Neuronal stem cell (in vitro differentiated cells): ENCODE results near the gene ADCY6.

Experiments used
- DNase-seq: peaks from one replicate; pipeline ENCODE4 v3.0.0-alpha.2; 2013; ENCODE audit warnings: low spot score
- H2AFZ ChIP-seq: one replicate; pipeline ENCODE4 v1.6.1; 2013; ENCODE audit warnings: mild to moderate bottlenecking, low read length, inconsistent platforms
- H2AK5ac ChIP-seq: 2 replicates; pipeline ENCODE4 v1.6.1; 2013; ENCODE audit warnings: low read depth, mild to moderate bottlenecking, inconsistent platforms, low read length, moderate library complexity, mixed read lengths
- H2BK120ac ChIP-seq: 2 replicates; pipeline ENCODE4 v1.6.1; 2013; ENCODE audit warnings: low read depth, mild to moderate bottlenecking, inconsistent platforms, low read length, moderate library complexity, mixed read lengths
- H2BK12ac ChIP-seq: one replicate; pipeline ENCODE4 v1.6.1; 2013; ENCODE audit warnings: low read length, inconsistent platforms
- H2BK15ac ChIP-seq: 2 replicates; pipeline ENCODE4 v1.6.1; 2013; ENCODE audit warnings: mild to moderate bottlenecking, low read length, inconsistent platforms, mixed read lengths
- H2BK5ac ChIP-seq: one replicate; pipeline ENCODE4 v1.6.1; 2013; ENCODE audit warnings: inconsistent platforms, mild to moderate bottlenecking, low read length, moderate library complexity
- H3K14ac ChIP-seq: one replicate; pipeline ENCODE4 v1.6.1; 2013; ENCODE audit warnings: low read length, inconsistent platforms
- H3K18ac ChIP-seq: 2 replicates; pipeline ENCODE4 v1.6.1; 2013; ENCODE audit warnings: low read length, inconsistent platforms
- H3K23ac ChIP-seq: 2 replicates; pipeline ENCODE4 v1.6.1; 2013; ENCODE audit warnings: low read depth, mild to moderate bottlenecking, mixed read lengths, low read length, inconsistent platforms; ENCODE audit not compliant: poor library complexity
- H3K27ac ChIP-seq: replicated peaks from 3 replicates; pipeline ENCODE4 v1.5.1; 2013; ENCODE audit warnings: low read length, inconsistent platforms
- H3K27me3 ChIP-seq, 3 experiments: 2 replicates each; pipeline ENCODE4 v1.6.1; 2013; ENCODE audit warnings: low read length in 3 of 3, mild to moderate bottlenecking in 2 of 3, inconsistent platforms in 1 of 3, low read depth in 1 of 3, mixed read lengths in 1 of 3, moderate library complexity in 1 of 3; ENCODE audit not compliant: control insufficient read depth in 3 of 3, insufficient read depth in 3 of 3
- H3K36me3 ChIP-seq, 2 donors: replicated peaks in 1 of 2; 2 replicates each; pipeline ENCODE4 v1.6.1; 2013; ENCODE audit warnings: low read length in 2 of 2; ENCODE audit not compliant: control insufficient read depth in 2 of 2, insufficient read depth in 2 of 2
- H3K4ac ChIP-seq: 2 replicates; pipeline ENCODE4 v1.6.1; 2013; ENCODE audit warnings: inconsistent platforms, mild to moderate bottlenecking, low read length, moderate library complexity
- H3K4me1 ChIP-seq, 2 donors: 1 replicate in 1 of 2; 2 replicates in 1 of 2; pipeline ENCODE4 v1.6.1; 2013; ENCODE audit warnings: low read length in 2 of 2, low read depth in 1 of 2; ENCODE audit not compliant: control insufficient read depth in 2 of 2, insufficient read depth in 1 of 2
- H3K4me2 ChIP-seq: one replicate; pipeline ENCODE4 v1.6.1; 2013; ENCODE audit warnings: mild to moderate bottlenecking, low read length, inconsistent platforms; ENCODE audit not compliant: insufficient read depth, poor library complexity, severe bottlenecking
- H3K4me3 ChIP-seq, 2 donors: 2 replicates each; pipeline ENCODE4 v1.5.1; 2013; ENCODE audit warnings: low read length in 2 of 2, mild to moderate bottlenecking in 2 of 2, inconsistent platforms in 1 of 2, moderate library complexity in 1 of 2
- H3K79me1 ChIP-seq: one replicate; pipeline ENCODE4 v1.6.1; 2013; ENCODE audit warnings: low read depth, mild to moderate bottlenecking, inconsistent platforms, low read length, moderate library complexity
- H3K9ac ChIP-seq: one replicate; pipeline ENCODE4 v1.6.1; 2013; ENCODE audit warnings: mild to moderate bottlenecking, low read depth, low read length, inconsistent platforms; ENCODE audit not compliant: poor library complexity
- H3K9me3 ChIP-seq, 2 donors: replicated peaks in 1 of 2; 2 replicates each; pipeline versions ENCODE3 to v1.6.1; 2013; ENCODE audit warnings: low read length in 2 of 2, mild to moderate bottlenecking in 2 of 2, inconsistent platforms in 1 of 2, low read depth in 1 of 2, mixed read lengths in 1 of 2, moderate library complexity in 1 of 2; ENCODE audit not compliant: control insufficient read depth in 2 of 2, insufficient read depth in 1 of 2
- H4K8ac ChIP-seq: one replicate; pipeline ENCODE4 v1.6.1; 2013; ENCODE audit warnings: low read depth, mild to moderate bottlenecking, inconsistent platforms, low read length, moderate library complexity
- H4K91ac ChIP-seq: one replicate; pipeline ENCODE4 v1.6.1; 2013; ENCODE audit warnings: low read length, low read depth, mild to moderate bottlenecking, inconsistent platforms; ENCODE audit not compliant: poor library complexity
- WGBS, 2 donors: extraction: QIAGEN DNeasy Blood & Tissue Kit; methylation state at CpG; one replicate each; pipeline ENCODE4 v1.1.7; 2013; ENCODE audit warnings: missing lambda C conversion rate in 2 of 2, mixed read lengths in 1 of 2; ENCODE audit not compliant: insufficient read length in 2 of 2, insufficient replicate concordance in 1 of 2; ENCODE audit errors: extremely low coverage in 2 of 2; 5-methylcytosine and 5-hydroxymethylcytosine counted together

Gene ADCY6

GRCh38 chr12:48794870-48795269 lies 6.0 kb upstream of the ADCY6 start:
- Histone ChIP-seq H3K18ac (no peak overlapping the region), H3K4me2 (no peak overlapping the region), H3K9me3 (no peaks in the 10 kb centered on the region), H2BK120ac (no peak overlapping the region), H4K8ac (no peak overlapping the region), H3K4ac (no peak overlapping the region), H2BK15ac (no peak overlapping the region), H3K27me3 (no peaks in the 10 kb centered on the region), H2BK5ac (no peak overlapping the region), H2BK12ac (no peak overlapping the region), H2AFZ (no peak overlapping the region), H3K27ac (no peak overlapping the region), H3K23ac (no peak overlapping the region), H2AK5ac (no peak overlapping the region), H4K91ac (no peak overlapping the region), H3K4me3 (no peak overlapping the region), H3K4me1 (peaks cover 3 to 4% of the 10 kb centered on the region in 2 donors), H3K79me1 (no peaks in the 10 kb centered on the region), H3K36me3 (no peaks in the 10 kb centered on the region), H3K14ac (no peak overlapping the region), H3K9ac (no peak overlapping the region)
- no CpG with 5 or more reads among the region's 3 CpGs for WGBS, 2 donors
- DNase-seq = no peak

GRCh38 chr12:48793696-48794095 lies 4.8 kb upstream of the ADCY6 start:
- Histone ChIP-seq H2BK5ac (no peak overlapping the region), H2AFZ (no peak overlapping the region), H4K91ac (no peak overlapping the region), H3K23ac (no peak overlapping the region), H3K14ac (no peak overlapping the region), H3K9ac (no peak overlapping the region), H3K4me1 (peaks cover 5 to 6% of the 10 kb centered on the region in 2 donors), H2BK15ac (no peak overlapping the region), H3K36me3 (no peaks in the 10 kb centered on the region), H2AK5ac (no peak overlapping the region), H3K18ac (no peak overlapping the region), H3K9me3 (no peaks in the 10 kb centered on the region), H4K8ac (no peak overlapping the region), H3K4me2 (no peak overlapping the region), H3K4me3 (no peak overlapping the region), H3K27ac (no peak overlapping the region), H3K27me3 (no peaks in the 10 kb centered on the region), H2BK12ac (no peak overlapping the region), H3K4ac (no peak overlapping the region), H2BK120ac (no peak overlapping the region), H3K79me1 (no peaks in the 10 kb centered on the region)
- no peak for DNase-seq
- no CpG with 5 or more reads among the region's 3 CpGs for WGBS, 2 donors

- H3K4me1 ChIP-seq = peaks cover 13 to 16% of the 10 kb centered on the region in 2 donors
- peak overlapping the region; percentile 98 for H2BK5ac ChIP-seq
- no peaks in the 10 kb centered on the region for H3K27me3 ChIP-seq
- WGBS, 2 donors = no CpG with 5 or more reads among the region's 4 CpGs
- H2BK12ac ChIP-seq = no peak overlapping the region
- H3K4me3 ChIP-seq = peak overlapping the region; percentile 64 to 86
- H3K14ac ChIP-seq = no peak overlapping the region
- H3K4me2 ChIP-seq = peak overlapping the region; percentile 87
- no peaks in the 10 kb centered on the region for H3K36me3 ChIP-seq
- peak overlapping the region; percentile 99 for H2AFZ ChIP-seq
- H2BK120ac ChIP-seq = peak overlapping the region; percentile 68
- H3K23ac ChIP-seq = no peak overlapping the region
- H2AK5ac ChIP-seq = no peak overlapping the region
- no peak overlapping the region for H3K4ac ChIP-seq
- H3K9ac ChIP-seq = no peak overlapping the region
- H4K91ac ChIP-seq = no peak overlapping the region
- H3K18ac ChIP-seq = peak overlapping the region; percentile 31
- no peak for DNase-seq
- H3K27ac ChIP-seq = peak overlapping the region; percentile 75
- H3K79me1 ChIP-seq = peaks cover 11% of the 10 kb centered on the region
- H2BK15ac ChIP-seq = no peak overlapping the region
- H3K9me3 ChIP-seq = no peaks in the 10 kb centered on the region
- H4K8ac ChIP-seq = no peak overlapping the region
Measured at GRCh38 chr12:48789858-48790326, 1.0 kb upstream of the ADCY6 start.

- Histone ChIP-seq H2BK120ac (peak overlapping the region; percentile 88), H3K27me3 (no peaks in the 10 kb centered on the region), H3K79me1 (peaks cover 12% of the 10 kb centered on the region), H3K4me3 (peak overlapping the region; percentile 86 to 99), H3K27ac (peak overlapping the region; percentile 75), H2AK5ac (peak overlapping the region; percentile 94), H3K4me1 (peaks cover 13 to 16% of the 10 kb centered on the region in 2 donors), H3K18ac (peak overlapping the region; percentile 99), H2BK15ac (peak overlapping the region; percentile 93), H2AFZ (peak overlapping the region; percentile 99), H3K4me2 (peak overlapping the region; percentile 87), H3K14ac (peak overlapping the region; percentile 63), H4K91ac (no peak overlapping the region), H2BK12ac (peak overlapping the region; percentile 96), H3K9me3 (no peaks in the 10 kb centered on the region), H3K36me3 (peaks cover 0 to 2% of the 10 kb centered on the region in 2 donors), H3K9ac (peak overlapping the region; percentile 94), H4K8ac (no peak overlapping the region), H3K23ac (peak overlapping the region; percentile 92), H2BK5ac (peak overlapping the region; percentile 98), H3K4ac (peak overlapping the region; percentile 69)
- DNase-seq = no peak
- WGBS, 2 donors = no CpG with 5 or more reads among the region's 25 CpGs
Measured at GRCh38 chr12:48788524-48788853, 400 bp downstream of the ADCY6 start.
